22Rv1 (cell line): Measurements from ENCODE around the gene GCNT4.

Experiments used
- ZFX ChIP-seq: fragments of 450-650 bp; IDR thresholded peaks from 2 replicates; pipeline ENCODE4 v1.6.1; 2017; ENCODE audit warnings: antibody characterized with exemption, borderline replicate concordance
- TF ChIP-seq, protein P1 (sequence below): fragments of 450-650 bp; IDR thresholded peaks from 2 replicates; pipeline ENCODE4 v1.5.1; 2017; ENCODE audit warnings: mild to moderate bottlenecking

DNA sequence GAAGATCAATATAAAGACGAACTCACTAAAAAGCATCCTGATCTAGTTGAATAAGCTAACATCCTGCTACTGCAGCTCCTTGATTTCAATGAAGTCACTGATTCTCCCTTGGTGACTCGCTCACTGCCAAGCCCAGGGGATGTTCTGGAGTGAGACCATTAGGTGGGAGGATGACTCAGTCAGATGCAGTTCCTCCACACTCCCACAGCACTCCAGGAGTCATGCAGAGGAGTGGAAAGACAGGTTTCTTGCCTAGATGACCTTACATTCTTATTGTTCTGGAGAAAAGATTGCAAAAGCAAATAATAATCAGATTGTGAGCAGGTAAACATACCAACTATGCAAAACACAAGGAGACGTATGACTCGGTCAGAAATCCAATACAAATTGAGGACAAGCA is 15.3 kb downstream of the GCNT4 start:
- TF ChIP-seq, protein P1, sequence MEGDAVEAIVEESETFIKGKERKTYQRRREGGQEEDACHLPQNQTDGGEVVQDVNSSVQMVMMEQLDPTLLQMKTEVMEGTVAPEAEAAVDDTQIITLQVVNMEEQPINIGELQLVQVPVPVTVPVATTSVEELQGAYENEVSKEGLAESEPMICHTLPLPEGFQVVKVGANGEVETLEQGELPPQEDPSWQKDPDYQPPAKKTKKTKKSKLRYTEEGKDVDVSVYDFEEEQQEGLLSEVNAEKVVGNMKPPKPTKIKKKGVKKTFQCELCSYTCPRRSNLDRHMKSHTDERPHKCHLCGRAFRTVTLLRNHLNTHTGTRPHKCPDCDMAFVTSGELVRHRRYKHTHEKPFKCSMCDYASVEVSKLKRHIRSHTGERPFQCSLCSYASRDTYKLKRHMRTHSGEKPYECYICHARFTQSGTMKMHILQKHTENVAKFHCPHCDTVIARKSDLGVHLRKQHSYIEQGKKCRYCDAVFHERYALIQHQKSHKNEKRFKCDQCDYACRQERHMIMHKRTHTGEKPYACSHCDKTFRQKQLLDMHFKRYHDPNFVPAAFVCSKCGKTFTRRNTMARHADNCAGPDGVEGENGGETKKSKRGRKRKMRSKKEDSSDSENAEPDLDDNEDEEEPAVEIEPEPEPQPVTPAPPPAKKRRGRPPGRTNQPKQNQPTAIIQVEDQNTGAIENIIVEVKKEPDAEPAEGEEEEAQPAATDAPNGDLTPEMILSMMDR: no peak
- no peak for TF ChIP-seq ZFX
